AG08396 (cell line): ENCODE data around the gene MAD1L1.
A peak's percentile ranks its signal among the peaks of the same experiment; 100 is the strongest.

ENCODE experiments used
- DNase-seq: peaks from one replicate; pipeline ENCODE4 v3.0.0; 2012; ENCODE audit warnings: low spot score, mixed read lengths

MAD1L1 gene

GRCh38 chr7:1897861-1898627 is 334.7 kb downstream of the MAD1L1 start:
- no peak for DNase-seq

- no peak for DNase-seq
Observed at GRCh38 chr7:1897076-1897860, 335.5 kb downstream of the MAD1L1 start.

DNA sequence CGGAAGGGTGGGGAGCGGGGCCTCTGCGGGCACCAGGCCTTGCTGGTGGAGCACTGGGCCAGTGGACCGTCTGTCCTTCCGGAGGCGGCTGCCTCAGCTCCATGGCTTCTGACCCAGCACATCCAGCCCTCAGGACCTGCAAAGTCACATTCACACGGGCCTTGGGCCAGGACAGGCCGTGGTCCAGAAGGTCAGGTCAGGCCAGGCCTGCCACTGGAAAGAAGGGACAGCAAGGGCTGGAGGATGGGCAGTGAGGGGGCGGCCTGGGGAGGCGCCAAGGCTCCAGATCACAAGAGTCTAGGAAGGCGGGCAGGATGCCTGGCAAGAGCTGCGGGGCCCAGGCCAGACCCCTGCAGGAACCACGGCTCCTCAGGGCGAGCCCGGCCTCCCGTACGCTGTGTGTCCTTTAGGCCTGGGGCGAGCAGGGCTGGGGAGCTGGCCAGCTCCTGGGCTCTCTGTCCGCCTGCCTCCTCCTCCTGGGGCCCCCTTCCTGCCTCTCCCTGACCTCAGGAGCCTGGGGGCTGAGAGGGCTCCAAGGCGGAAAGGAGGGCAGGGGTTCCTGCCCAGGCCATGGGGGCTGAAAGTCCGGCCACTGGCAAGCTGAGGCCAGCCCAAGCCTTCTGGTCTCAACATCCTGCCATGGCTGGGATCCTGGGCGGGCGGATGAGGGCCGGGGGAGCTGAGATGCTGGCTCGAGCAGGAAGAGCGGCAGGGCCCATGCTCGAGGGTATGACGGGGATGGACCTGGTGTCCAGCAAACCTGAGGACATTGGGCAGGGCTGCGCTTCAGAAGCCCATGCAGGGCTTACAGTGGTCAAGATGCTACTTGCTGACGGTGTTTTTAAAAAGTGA is 336.9 kb downstream of the MAD1L1 start:
- DNase-seq = no peak

- DNase-seq = no peak
Observed at GRCh38 chr7:1894906-1895663, 337.7 kb downstream of the MAD1L1 start.

DNA sequence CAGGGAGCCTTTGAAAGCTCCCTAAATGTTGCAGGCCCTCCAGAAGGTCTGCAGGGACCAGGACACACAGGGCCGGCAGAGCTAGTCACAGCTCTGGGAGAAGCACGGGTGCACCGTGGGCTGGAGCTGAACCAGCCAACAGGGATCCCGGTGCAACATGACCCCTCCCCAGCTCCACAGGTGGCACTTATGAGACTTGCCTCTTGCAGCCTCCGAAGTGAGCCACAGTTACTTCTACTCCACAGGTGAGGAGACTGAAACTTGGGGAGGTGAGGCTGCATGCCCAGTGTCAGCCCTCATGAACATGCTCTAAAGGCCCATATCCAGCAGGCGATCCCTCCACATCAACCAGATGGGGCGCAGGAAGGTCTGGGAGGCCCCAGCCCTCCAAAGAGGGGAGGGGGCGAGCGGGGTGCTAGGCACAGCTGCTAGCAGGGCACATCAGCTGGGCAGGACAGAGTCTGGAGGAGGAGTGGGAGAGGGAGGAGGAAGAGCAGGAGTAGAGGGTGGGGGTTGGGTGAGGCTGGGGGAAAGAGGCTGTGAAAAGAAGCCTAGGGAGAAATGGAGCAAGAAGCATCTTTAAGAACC is 338.3 kb downstream of the MAD1L1 start:
- DNase-seq = no peak

DNA sequence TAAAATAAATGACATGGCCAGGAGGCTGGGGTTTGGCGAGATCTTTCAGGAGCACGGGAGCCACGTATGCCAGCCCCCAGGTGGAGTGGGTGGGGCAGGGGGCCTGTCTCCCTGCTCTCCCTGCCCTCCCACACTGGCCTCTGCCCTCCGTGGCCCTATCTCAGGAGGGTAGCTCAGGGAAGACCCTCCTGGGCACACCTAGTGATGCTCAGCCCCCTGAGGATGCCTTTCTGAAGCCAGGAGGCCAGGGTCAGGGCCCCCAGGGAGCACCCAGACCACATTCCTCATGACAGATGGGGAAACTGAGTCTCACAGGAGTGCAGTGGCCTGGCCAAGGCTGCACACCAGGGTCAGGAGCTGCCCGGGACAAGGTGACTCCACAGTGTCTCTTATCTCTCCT is 339.3 kb downstream of the MAD1L1 start:
- DNase-seq = no peak

GRCh38 chr7:1893036-1893435 is 339.7 kb downstream of the MAD1L1 start:
- DNase-seq = no peak

DNA sequence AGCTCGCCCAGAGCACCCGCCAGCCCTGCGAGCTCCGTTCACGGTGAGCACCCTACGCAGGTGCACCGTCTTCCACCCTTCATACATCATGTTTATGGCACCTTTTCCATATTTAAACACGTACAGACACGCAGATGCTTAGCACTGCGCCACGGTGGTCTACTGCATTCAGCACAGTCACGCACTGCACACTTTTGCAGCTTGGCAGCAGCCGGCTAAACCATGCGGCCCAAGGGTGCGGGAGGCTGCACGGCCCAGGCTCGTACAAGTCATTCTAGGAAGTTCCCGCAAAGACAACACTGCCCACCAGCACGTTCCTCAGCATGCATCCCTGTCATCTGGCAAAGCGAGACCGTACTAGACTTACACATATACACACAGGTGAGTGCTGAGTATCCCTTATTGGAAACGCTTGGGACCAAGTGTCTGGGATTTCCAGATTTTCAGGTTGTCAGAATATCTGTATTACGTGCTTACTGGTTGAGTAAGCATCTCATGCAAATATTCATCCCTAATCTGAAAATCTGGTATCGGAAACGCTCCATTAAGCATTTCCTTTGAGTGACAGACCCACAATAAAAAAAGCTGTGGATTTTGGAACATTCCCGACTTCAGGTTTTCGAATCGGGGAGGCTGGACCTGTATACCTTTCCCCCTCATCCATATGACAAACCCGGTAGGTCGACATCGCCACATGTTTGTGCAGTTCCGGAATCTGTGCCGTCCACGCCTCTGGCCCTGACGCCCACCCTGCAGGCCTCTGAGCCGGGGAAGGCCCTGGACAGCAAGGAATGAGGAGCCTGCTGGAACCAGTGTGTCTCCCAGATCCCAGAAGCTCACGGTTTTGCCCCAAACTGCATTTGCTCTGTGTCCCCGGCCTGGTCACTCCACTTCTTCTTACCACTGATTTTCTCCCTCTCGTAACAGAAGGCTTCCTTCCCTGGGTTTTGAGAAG is 340.5 kb downstream of the MAD1L1 start:
- no peak for DNase-seq

DNA sequence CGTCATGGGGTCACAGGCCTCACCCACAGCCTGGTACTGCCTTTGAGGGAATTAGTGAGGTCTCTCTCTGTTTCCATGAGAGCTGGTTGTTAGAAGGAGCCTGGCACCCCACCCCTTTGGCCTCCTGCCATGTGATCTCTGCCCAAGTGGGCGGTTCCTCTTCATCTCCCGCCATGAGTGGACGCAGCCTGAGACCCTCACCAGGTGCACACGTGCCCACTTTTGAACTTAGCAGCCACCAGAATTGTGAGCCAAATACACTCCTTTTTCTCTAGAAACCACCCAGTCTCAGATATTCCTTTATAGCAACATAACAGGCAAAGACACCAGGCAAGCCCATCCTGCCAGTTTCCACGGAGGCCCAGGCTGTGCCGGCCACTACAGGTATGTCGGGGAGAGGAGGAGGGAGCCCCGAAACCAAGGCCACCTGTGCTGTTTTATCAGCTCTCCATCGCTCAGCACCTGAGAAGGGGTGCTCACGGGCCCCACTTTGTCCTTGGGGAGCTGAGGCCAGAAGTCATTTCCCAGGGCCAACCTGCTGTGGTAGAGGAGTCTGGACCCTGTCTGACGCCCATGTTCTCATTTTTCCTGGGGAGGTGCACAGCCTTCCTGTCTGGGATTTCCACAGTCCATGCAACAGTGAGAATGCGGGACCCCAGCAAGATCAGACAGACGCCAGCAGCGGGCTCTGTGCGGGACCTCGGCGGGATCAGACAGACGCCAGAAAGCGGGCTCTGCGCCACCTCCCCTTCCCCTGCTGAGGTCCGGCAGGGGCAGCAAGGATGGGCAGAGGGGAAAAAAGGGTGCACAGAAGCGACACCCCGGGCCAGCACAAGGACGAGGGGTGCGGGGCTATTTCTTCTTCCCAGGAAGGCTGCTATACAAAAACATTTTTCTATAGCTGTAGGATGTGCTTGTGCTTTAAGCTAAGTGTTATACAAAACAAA is 342.2 kb downstream of the MAD1L1 start:
- no peak for DNase-seq

DNA sequence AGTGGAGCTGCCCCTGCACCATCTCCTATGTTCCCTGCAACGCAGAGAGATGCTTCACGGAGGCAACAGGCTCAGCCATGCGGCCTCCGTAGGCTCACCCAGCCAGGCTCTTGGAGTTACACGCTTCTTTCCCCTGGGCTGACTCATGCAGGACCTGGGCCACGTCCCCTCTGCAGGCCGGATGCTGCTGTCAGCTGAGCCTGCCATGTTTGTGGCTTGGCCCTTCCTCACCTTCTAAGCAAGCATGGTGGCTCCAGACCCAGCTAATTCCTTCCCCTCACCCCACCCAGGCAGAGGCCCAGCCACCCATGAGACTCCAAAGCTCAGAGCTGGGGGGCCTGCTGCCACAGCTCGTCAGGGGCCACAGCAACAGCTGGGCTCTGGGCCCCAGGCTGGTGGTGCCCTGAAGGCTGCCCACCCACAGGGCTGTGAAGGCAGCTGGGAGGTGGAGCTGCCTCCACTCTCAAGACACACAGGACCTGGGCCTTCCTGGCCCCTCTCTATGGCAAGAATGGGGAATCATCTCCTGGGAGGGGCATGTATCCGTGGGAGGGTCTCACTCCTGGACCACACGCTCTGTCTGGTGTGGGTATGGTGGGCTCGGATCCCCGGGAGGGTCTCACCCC is 343.1 kb downstream of the MAD1L1 start:
- peak; percentile 76 for DNase-seq

DNA sequence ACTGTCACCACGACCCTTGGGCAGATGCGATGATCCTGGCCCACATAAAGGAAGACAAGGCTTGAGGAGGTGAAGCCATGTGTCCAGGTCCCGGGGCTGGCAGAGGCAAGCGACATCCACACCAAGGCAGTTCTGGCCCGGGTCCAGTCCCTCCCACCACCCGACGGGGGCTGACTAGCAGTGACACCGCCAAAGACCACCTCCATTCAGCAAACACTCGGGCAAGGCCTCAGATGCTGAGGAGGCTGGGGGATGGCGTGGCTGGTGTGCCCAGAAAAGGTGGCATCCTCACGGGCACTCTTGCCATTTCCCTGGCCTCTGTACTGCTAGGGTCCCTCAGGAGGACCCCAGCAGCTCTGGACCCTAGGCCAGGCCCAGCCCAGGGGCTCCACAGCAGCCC is 343.7 kb downstream of the MAD1L1 start:
- no peak for DNase-seq

GRCh38 chr7:1888425-1888824 is 344.3 kb downstream of the MAD1L1 start:
- no peak for DNase-seq

DNA sequence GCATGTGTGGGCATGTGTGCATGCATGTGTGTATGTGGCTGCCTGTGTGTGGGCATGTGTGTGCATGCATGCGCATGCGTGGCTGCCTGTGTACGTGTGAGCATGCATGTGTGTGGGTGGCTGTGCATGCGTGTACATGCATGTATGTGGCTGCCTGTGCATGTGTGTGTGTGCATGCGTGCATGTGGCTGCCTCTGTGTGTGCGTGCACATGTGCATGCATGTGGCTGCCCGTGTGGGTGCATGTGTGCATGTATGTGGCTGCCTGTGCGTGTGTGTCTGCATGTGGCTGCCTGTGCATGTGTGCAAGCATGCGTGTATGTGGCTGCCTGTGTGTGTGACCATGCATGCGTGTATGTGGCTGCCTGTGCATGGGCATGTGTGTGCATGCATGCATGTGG is 345.5 kb downstream of the MAD1L1 start:
- DNase-seq = no peak

DNA sequence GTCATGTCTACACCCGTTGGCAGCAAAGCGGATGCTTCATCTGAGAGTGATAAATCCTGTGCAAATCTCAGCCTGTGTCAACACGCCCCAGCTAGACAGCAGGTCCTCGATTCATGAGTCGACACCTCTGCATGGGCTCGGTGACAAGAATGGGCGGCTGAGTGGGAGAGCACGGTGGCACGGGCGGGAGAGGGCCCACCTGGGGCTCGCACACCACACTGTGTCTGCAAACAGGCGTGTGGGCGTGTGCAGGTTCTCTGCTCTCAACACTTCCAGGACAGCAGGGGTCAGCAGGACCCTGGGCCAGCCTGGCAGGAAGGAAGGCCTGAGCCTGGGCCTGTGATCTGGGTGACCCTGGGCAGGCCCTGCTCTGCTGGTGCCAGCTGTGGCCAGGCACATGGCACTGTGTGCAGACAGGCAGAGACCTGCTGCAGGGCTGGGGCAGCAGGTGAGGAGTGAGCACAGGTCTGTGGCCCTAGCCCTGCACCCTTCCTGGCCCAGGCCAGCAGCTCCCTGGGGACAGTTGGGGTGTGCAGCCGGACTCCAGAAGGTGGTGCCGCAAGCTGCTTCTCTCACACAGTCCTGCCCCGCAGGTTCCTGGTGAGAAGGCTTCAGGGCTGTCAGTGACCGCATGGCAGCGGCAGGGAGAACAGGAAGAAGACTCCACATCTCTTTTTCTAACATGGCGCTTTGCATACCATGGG is 346.2 kb downstream of the MAD1L1 start:
- no peak for DNase-seq

GRCh38 chr7:1885465-1886226 is 347.1 kb downstream of the MAD1L1 start:
- DNase-seq = no peak

GRCh38 chr7:1884583-1885350 is 348.0 kb downstream of the MAD1L1 start:
- DNase-seq = no peak
